PC-3 (cell line): Measurements from ENCODE around the gene TRIM16.
"Not testable (repeated sequence)": the region's sequence is repeated elsewhere in the genome, so short reads cannot be mapped to it uniquely, and the experiment has no call there.

Source experiments
- EZH2 ChIP-seq: fragments of 300-600 bp; sonication (generic); IDR thresholded peaks from one replicate; pipeline ENCODE4 v1.6.1; 2017; ENCODE audit warnings: antibody characterized with exemption, mild to moderate bottlenecking, low read length; ENCODE audit not compliant: unreplicated experiment
- EZH2phosphoT487 ChIP-seq: fragments of 300-600 bp; sonication (generic); IDR thresholded peaks from 2 replicates; pipeline ENCODE4 v1.6.1; 2018; ENCODE audit warnings: mild to moderate bottlenecking, antibody characterized with exemption, low read length, borderline replicate concordance
- TF ChIP-seq, protein P1 (sequence below): fragments of 300-600 bp; sonication (generic); conservative IDR thresholded peaks from 2 replicates; pipeline ENCODE4 v1.5.1; 2017; ENCODE audit warnings: antibody characterized with exemption, low read depth, mild to moderate bottlenecking, low read length

DNA sequence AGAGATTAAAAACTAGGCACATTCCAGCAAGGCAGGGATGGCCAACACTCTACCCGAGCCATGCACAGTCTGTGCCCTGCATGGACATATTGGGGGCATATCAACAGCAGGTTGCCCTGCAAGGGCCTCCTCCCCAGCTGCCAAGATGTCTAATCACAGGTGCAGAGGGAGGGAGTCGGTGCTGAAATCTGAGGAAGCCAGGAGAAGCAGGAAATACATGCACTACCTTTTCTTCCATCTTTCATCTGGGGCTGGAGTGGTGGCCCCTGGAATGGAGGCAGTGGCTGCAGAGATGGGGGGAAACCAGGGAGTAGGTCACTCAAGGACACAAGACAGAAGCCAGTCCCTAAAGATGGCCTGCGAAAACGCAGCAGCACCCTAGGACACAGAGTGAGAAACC, 60.9 kb downstream of the TRIM16 start:
- not testable (repeated sequence) for TF ChIP-seq EZH2, EZH2phosphoT487
- TF ChIP-seq, protein P1, sequence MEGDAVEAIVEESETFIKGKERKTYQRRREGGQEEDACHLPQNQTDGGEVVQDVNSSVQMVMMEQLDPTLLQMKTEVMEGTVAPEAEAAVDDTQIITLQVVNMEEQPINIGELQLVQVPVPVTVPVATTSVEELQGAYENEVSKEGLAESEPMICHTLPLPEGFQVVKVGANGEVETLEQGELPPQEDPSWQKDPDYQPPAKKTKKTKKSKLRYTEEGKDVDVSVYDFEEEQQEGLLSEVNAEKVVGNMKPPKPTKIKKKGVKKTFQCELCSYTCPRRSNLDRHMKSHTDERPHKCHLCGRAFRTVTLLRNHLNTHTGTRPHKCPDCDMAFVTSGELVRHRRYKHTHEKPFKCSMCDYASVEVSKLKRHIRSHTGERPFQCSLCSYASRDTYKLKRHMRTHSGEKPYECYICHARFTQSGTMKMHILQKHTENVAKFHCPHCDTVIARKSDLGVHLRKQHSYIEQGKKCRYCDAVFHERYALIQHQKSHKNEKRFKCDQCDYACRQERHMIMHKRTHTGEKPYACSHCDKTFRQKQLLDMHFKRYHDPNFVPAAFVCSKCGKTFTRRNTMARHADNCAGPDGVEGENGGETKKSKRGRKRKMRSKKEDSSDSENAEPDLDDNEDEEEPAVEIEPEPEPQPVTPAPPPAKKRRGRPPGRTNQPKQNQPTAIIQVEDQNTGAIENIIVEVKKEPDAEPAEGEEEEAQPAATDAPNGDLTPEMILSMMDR, result not testable (repeated sequence)
